ENCODE measurements around the gene MYH15.

The MYH15 gene

DNA sequence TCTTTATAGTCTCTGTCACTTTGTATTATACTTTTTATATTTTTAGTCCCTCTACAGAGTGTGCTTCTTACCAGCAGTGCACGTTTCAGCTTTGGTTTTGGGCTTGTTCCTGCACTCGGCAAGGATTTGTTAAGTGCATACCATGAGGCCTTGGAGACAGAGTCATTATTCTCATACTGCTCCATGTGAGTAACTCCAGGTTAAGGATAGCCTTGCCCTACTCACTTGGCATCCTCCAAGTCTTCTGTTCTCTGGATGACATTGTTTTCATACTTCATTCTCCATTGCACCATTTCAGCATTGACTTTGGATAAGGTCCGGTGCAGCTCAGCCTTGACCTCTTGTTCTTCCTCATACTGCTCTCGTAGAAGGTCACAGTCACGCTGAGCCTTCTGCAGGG is 96.4 kb downstream of the MYH15 start:
- DNase-seq (ENCODE audit: low spot score) = no peak

DNA sequence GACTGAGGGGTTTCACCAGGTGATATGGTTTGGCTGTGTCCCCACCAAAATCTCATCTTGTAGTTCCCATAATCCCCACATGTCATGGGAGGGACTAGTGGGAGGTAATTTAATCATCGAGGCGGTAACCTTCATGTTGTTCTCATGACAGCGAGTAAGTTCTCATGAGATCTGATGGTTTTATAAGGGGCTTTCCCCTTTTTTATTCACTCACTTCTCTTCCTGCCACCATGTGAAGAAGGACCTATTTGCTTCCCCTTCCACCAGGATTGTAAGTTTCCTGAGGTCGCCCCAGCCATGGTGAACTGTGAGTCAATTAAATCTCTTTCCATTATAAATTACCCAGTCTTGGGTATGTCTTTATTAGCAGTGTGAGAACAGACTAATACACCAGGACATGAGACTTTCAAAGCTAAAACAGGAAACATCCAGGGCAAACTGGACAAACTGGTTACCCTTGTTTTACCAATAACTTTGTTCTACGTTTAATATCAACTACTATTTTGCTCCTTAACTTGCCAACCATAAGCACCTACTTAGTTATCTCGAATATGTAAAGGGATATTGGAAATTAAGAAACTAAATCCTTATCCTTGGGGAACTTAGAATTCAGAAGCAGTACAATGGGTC is 98.2 kb downstream of the MYH15 start:
- DNase-seq (ENCODE audit: low spot score) = no peak

DNA sequence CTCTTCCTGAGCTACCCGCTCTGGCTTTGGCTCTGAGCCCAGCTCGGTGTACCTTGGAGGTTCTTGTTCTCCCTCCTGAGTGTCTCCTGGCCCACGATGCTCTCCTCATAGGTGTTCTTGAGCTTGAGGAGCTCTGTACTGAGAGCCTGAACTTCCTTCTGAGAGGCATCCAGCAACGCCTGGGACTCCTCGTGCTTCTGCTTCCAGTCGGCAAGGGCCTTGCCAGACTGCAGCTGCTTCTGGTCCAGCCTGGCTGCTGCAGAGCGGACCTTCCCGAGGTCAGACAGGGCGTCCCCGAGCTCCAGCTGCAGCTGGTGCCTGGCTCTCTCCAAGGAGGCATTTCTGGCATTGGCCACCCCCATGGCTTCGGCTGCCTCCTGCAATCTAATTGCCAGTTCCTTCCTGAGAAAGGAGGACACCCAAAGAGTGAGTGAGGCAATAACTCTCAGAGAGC is 99.8 kb downstream of the MYH15 start:
- no peak for DNase-seq (ENCODE audit: low spot score)

DNA sequence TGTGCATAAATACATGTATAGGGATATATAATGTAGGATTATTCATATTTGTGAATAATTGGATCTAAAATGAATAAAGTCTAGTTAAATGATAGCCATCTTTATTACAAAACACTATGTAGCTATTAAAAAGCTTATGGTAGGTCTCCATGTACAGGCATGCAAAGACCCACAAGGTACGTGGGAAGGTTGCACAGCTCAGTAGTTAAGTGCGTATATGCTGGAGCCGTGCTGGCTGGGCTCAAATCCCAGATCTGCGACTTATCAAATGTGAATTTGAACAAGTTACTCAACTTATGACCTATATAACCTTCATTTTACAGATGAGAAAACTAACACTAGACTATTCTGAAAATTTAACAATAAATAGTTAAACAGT is 100.6 kb downstream of the MYH15 start:
- DNase-seq (ENCODE audit: low spot score) = no peak

DNA sequence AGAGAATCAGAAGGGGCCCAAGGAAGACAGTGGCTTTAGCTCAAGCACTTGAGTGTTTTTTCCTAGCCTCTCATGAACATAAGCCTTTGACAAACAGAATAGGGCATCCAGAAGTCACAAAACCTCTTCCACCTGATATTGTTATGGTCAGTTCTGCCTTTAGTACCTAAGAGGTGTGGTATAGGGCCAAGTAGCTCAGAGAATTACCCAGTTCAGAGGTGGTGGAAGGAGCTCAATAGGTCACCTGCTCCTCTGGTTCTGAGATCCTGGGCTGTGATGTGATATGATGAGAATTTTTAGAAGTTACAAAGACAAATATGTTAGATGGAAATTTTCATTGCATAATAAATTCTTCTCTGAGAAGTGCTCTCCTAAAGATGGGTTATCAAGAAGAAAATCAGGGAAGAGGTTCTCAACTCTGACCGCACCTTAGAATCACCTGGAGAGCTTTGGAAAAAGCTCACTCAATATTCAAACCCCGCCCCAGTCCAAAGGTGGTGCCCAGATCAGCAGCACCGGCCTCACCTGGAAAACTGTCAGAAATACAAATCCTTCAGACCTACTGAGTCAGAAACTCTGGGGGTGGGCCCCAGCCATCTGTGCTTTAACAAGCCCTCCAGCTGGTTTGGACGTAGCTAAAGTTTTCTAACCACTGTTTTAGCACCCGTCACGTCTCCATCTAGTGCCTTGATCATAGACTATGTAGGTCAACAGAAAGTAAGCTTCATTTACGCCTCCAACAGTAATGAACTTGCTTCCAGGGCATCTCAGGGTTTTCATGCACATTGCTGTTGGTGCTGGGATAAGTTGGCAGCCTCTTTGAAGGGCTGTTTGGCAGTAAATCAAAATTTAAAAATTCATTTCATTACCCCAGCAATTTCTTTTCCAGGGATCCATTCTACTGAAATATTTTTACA is 101.3 kb downstream of the MYH15 start:
- DNase-seq (ENCODE audit: low spot score) = no peak

DNA sequence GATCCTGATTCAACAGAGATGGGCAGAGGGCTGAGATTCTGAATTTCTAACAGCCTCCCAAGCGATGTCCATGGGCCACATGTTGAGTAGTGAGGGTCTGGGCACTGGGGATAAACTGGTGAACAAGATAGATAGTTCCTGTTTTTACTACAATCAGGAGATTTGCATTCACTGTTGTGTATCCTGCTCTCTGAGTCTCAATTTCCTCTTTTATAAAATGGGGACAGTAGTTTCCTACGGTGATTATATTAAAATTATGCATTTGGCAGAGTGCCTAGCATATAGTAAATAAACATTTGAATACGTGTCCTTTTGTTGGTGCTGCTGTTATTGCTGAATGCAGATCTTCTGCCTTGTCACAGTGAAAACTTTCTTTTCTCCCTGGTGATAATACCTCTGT is 102.5 kb downstream of the MYH15 start:
- DNase-seq (ENCODE audit: low spot score) = no peak

DNA sequence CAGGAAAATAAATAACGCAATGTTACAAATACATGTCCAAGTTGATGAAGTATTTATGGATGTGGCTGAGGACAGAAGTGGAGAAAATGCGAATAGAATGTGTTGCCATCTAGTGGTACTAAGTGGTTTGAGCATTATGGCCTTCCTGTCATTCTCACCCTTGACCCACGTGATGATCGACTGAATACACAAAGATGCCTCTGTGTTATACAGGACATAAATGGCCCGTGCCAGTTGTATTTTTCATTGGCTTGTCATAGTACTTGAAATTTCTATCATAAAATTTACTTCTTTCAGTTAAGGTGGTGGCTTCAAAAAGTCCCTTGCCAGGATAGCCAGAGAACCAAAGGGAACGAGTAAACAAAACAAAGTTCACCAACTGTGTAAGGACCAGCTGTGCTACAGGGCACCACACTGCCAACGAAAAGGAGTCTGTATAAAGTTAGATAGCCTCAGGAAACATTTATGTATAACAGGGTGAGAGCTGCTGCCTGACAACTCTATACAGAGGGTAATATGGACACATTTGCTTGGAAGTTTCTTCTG is 103.7 kb downstream of the MYH15 start:
- DNase-seq (ENCODE audit: low spot score) = peak; percentile 63

DNA sequence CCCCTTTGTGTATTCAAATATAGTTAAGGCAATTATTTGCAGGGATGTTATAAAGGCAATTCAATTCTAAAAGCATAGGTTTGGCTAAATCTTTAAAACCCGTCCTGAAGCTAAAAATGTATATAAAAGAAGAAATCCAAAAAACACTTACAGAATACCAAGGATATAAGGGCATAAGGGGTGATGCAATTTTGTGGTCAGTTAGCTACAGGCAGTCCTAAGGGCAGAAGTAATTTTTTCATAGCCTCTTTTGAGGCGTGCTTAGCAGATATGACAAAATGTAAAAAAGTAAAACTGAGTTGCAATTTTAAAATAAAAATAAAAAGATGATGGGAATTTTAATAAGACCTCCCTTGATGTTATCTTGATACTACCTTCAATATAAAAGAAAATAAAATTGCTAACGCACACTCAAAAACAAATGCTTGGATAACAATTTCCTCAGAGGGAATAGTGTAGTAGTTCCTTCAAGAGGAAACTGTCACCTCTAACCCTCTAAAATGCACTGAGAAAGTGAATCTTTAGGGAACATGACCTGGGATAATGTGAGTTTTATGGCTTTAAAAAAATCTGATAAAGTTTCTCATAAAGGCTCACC is 104.2 kb downstream of the MYH15 start:
- DNase-seq (ENCODE audit: low spot score) = no peak

DNA sequence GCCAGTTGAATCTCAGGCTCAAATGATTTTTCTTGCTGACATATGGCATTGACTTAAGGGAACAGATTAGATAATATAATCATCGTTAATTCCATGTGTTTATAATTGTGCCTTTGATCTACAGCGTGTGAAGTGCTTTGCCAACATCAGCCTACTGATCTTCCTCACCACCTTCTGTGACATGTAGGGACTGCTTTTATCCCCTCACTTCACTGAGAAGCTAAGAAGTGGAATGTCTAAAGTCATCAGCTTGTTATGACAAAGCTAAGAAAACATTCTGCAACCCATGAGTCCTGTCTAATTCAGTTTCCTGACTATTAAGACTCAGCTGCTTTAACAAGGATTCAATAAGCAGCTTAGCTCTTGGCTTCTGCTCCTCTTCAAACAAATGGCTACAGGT is 106.0 kb downstream of the MYH15 start:
- DNase-seq (ENCODE audit: low spot score) = peak; percentile 53

DNA sequence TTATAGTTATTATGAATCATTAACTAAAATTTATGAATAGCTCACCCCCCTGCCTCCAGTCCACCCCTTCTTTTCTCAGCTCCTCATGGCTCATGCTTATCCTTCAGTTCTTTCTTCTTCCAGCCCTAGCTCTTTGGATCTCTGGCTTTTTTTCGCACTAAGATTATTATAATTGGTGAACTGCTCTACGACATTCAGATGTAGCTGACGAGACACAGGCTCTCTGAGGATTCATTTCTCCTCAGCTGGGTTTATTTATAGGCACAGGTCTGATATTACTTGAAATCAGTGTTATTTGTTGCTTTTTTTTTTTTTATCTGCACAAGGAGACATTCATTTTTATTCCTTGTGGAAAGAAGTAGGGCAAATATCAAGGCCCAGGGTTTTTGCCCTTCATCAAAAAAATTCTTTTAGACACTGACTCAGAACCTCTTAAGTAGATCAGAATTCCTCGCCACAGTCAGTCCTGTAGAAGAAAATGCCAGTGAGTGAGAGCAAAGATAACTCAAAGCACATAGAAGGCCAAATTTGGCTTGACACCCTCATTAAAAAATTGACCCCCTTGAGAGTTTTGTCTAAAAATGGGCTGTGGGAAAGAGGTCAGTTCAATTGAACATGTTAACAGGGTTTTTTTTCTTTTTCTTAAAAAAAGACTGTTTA is 106.6 kb downstream of the MYH15 start:
- no peak for DNase-seq (ENCODE audit: low spot score)

DNA sequence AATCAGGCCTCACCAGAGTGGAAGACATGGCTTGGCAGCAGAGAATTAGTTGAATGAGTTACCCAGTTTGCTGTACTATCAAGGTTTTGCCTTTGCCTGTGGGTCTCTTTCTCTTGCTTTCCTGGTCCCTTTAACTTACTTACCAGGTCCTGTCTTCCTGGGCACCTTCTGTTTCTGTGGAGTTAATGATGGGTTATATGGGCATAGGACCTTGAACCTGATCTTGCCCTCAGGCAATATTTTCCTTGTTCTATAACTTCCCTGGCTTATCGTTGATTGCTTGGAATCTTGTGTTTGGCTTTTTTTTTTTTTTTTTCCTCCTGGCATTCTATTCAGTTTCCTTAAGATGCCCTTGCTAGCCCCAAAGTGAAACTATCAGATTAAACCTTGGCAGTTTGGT is 107.2 kb downstream of the MYH15 start:
- DNase-seq (ENCODE audit: low spot score) = no peak

DNA sequence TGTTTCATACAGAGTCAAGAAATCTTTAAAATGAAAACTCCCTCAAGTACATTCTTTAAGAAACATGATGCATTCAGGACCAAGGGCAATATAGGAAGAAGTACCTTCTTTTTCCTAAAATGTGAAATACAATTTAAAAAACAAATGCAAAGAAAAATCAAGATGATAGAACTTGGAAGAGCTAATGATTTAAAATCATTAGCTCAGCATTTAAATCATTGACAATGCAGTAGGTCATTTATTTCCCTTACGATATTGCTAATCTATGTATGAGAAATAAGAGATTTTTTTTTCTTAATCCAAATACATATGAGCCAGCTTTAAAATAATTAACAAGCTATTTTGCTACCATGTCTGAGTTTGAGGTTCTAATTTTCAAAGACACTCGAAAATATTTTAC is 108.6 kb downstream of the MYH15 start:
- no peak for DNase-seq (ENCODE audit: low spot score)

DNA sequence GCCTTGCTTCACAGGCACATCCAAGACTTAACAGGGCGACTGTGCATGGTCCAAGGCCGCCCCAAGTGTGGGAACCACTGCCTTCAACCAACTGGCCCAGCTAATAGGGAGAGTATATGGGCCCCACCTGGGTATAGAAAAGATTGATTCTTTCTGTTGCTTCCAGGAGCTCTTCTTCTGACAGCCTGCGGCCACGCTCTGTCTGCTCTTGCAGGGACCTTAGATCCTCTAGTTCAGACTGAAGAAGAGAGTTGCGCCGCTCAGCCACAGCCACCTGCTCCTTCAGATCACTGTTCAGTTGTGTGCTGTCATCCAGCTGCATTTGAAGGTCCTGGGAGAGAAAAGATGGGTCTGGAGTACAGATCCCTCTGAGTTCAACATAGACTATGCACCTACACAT is 111.9 kb downstream of the MYH15 start:
- DNase-seq (ENCODE audit: low spot score) = no peak

DNA sequence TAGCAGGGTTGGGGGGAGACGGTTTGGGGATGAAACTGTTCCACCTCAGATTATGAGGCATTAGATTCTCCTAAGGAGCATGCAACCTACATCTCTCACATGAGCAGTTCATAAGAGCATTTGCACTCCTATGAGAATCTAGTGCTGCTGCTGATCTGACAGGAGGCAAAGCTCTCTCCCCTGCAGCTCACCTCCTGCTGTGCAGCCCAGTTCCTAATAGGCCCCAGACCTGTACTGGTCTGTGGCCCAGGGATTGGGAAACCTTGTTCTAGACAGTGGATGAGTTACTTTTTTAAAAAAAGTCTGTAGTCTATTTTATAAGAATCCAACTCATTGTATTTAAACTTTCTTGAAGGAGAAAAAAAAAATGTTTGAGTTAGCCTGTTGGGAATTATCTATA is 114.1 kb downstream of the MYH15 start:
- no peak for DNase-seq (ENCODE audit: low spot score)

DNA sequence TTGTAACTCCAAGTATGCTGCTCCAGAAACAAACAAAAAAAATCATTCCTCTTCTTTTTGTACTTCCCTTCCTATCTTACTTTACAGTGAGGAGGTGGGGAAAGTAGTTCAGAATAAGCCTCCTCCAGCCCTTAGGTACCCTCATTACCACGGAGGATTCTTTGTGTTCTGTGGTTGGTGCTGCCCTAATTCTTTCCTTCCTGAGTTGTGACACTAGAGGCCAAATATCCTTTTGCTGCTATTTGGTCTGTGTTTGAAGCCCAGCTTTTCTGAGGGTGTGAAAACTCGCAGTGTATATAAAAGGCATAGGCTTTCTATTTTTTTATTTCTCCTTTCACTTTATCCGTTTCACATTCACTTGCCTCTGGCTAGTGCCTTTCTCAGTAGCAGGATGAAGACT is 115.8 kb downstream of the MYH15 start:
- no peak for DNase-seq (ENCODE audit: low spot score)

DNA sequence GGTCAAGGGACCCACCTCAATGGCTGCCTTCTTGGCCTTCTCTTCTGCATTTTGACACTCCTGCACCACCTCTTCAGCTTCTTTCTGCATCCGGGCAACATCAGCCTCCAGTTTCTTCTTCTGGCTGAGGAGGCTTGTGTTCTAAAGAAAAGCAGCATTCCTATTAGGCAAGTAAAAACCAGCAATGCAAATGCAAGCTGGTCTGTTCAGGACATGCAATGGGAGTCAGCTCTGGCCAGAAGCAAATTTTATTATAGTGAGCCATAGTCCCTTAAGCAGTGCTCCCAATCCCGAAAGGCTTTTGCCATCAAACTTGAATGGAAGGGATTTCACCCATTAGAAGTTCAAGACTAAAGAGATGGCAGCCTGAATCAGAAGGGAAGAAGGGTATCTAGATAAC is 116.4 kb downstream of the MYH15 start:
- no peak for DNase-seq (ENCODE audit: low spot score)

DNA sequence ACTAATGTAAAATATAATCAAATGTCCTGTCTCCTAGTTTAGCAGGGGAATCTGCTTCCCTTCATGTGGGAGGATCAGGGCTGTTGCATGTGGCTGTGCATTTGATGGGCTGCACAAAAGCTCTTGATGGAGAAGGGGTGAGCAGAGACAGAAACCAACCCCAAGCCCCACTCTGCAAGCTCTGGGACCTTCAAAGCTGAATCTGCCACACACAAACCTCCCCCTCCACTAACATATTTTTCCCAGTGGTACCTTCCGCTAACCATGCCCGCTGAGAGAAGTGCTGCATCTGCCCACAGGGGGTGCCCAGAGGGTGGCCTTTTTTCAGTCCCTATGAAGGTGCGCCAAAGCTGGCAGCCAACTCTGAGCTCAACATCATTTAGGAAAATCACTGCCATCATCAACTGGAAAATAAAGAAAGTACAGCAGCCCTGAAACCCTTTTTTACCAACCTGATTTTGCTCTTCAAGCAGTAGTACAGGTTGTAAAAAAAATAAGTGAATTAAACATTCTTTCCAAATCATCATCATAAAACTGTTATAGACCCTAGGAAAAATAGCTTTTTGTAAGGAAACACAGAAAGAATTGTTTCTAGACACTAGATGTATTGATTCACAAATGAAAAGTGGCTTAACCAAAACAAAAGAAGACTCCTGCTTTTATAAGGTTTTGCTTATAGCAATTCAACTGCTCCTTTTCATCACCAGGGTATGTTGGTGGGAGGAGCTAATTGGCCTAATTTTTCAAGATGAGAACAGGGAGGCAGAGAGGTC is 117.1 kb downstream of the MYH15 start:
- no peak for DNase-seq (ENCODE audit: low spot score)

DNA sequence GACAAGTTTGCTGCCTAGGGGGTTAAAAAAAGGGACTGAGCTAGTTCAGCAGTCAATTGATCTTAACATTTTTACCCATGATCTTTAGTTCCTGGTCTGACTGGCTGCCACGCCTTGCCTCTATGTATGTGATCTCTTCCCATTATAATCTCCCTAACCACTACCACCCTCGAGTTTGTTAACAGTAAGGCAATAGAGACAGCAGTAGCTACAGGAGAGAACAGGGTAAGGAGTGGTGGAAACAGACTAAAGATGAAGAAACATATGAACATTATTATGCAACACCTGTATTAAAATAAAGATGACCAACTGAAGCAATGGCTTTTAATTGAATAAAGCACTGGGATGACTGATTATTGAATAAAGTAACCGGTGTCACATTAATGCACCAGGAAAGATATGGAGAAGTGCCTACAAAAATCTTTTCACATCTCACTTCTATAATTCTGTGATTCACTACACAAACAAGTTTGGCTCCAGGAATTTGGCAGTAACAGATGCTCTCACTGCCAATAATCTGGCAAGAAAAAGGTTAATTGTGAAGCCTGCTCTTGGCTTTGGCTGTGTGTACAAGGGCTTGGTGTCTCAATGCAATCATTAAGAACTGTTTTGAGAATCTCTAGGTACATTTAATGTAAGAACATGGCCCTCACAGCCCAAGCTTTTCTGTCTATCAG is 118.3 kb downstream of the MYH15 start:
- no peak for DNase-seq (ENCODE audit: low spot score)

DNA sequence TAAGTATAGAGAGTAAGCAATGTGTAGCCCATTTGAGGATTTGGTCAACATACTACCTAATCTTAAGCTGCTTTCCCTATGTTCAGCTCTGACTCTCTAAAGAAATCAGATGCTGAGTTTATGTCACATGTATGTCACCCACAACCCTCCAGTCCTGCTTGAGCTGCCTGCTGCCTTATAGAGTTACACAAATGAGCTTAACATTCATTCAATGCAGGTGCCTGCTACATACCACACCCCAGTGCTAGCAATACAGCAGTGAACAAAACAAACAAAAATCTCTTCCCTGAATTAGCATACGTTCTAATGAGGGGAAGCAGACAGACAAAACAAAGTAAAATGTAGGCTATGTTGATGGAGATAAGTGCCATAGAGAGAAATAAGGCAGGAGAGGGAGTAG is 121.0 kb downstream of the MYH15 start:
- no peak for DNase-seq (ENCODE audit: low spot score)

DNA sequence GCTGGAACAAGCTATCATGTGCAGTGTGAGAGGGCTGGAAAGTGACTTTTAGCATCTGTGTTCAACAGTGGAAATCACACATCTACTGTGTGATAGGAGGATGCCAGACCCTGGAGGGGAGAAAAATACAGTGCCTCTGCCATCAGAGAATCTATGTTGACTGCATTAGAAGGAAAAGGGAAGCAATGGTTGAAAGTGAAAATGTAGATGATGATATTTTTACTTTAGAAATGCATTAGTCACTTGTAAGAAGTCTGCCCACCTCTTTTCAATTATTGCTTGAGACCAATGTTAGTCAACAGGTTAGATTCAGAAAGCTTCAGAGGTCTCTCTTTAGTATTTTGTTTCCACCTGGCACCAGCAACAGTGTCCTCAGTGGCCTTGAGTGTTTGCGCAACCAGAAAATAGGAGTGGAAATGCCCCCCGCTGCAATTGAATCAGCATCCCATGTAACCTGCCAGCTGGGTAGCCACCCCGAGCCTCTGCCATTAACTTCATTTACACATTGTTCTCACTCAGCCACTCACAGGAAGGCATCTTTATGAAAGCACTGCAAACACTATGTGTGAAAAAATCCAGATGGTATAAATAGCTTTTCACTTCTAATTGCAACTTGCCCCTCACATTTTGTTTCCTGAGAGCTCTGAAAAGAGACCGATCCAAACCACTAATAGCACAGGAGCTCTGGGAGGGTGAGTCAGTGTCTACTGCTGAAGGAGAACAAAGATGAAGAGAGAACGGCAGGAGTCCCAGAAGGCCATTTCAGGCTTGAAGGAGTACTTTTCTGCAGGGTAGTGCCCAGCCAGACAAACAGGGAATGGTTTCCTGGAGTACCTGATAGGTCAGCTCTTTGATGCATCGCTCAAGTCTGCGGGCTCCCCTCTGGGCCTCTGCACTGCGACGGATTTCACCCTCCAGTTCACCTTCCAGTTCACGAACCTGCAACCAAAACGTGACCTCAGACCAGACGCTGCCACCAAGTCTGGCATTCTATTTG is 122.0 kb downstream of the MYH15 start:
- DNase-seq (ENCODE audit: low spot score) = no peak

Measured in D341Med (cell line).